Kidney tubule cell (primary cell): Measurements from ENCODE around the gene QKI.

Experiments
- DNase-seq: peaks from one replicate; pipeline ENCODE4 v3.0.0-alpha.2; 2018; ENCODE audit warnings: low spot score

Gene QKI

DNA sequence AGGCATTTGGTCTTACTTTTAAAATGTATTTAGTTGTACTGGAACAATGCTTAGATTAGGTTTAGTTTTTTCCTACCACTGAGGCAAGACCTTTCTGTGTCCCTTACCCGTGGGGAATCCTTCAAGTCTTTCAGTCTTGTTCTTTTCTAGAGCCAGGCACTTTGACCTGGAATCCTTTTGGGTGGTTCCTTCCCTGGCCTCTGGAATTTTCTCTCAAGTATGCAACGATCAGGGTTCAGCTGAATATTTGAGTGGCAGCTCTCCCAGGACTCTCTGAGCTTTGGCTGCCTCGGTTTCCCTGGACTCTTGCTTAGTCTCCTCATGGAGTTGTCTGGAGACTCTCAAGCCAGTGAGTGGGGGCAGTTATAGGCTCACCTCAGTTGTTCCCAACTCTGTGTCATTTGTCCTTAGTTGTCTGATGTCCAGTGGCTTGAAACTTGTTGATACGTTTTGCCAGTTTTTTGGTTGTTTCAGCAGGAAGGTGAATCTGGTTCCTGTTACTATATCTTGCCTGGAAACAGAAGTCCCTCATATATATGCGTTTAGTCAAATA lies 118.1 kb downstream of the QKI start:
- DNase-seq = no peak

GRCh38 chr6:163533443-163533842 lies 118.9 kb downstream of the QKI start:
- peak; percentile 69 for DNase-seq

- peak; percentile 55 for DNase-seq
Observed at GRCh38 chr6:163536770-163537169, 122.3 kb downstream of the QKI start.

- DNase-seq = no peak
Observed at GRCh38 chr6:163538331-163538730, 123.8 kb downstream of the QKI start.

GRCh38 chr6:163539101-163539762 lies 124.7 kb downstream of the QKI start:
- no peak for DNase-seq

GRCh38 chr6:163543321-163543720 lies 128.8 kb downstream of the QKI start:
- no peak for DNase-seq

- no peak for DNase-seq
Observed at GRCh38 chr6:163545370-163545769, 130.9 kb downstream of the QKI start.

GRCh38 chr6:163547287-163547686 lies 132.8 kb downstream of the QKI start:
- no peak for DNase-seq

GRCh38 chr6:163548624-163549023 lies 134.1 kb downstream of the QKI start:
- no peak for DNase-seq

- no peak for DNase-seq
Observed at GRCh38 chr6:163554032-163554431, 139.5 kb downstream of the QKI start.

GRCh38 chr6:163554663-163555062 lies 140.1 kb downstream of the QKI start:
- peak; percentile 51 for DNase-seq

DNA sequence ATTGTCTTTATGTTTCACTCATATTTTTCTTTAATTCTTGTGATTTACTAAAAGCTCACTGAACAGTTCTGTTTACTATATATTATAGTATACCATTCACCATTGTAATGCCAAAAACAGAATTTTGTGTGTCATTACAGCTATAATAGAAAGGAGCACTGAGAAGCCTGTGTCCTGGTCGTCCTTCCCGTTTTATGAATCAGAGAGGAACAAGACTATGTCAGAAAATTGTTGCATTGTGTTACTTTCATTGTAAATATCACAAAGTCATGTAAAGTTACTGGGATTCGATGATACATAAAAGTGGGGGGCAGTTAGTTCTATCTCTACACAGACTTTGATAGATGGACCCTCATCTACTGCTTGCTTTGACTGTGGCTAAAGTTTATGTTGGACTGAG lies 145.1 kb downstream of the QKI start:
- DNase-seq = no peak

DNA sequence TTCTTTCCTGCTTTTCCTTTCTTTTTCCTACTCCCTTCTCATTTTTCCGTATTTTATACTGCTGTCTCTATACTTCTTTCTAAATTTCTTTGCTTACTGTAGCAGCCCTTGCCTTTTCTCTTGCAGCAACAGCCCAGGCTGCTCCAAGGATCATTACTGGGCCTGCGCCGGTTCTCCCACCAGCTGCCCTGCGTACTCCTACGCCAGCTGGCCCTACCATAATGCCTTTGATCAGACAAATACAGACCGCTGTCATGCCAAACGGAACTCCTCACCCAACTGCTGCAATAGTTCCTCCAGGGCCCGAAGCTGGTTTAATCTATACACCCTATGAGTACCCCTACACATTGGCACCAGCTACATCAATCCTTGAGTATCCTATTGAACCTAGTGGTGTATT lies 148.8 kb downstream of the QKI start:
- DNase-seq = no peak

GRCh38 chr6:163564534-163564933 lies 150.0 kb downstream of the QKI start:
- DNase-seq = no peak

DNA sequence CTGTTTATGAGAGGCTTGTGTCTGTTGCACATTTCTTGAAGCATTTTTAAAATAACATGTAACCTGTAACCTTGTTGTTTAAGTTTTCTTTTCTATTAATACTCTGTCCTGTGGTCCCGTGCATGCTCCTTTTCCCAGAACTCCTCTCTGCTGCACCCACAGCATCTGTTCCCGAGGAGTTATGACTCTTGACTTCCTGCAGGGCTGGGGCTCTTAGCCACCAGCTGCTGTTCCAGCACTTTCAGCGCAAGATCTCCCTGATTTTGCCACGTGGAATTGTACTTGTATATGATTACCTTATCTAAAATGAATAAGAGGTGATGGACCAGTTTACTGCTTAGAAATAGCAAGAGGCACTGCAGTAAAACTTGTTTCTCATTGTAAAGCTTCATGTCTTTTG lies 150.6 kb downstream of the QKI start:
- DNase-seq = no peak

DNA sequence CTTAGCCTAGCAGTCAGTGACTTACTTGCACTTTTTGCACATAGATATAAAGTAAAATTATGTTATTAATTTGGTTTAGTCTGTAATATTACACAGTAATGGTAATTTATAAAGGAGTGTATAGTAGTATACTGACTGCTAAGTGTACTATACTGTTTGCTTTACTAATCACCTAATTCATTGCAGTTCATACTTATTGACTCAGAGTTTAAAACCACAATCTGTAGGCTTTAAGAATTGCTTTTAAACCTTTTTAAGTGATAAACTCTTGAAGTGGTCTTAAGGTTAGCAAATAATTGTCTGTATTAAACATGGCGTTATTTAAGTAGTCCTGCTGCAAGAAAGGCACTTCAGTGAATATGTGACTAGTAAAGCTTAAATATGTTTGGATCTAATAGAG lies 151.5 kb downstream of the QKI start:
- no peak for DNase-seq

DNA sequence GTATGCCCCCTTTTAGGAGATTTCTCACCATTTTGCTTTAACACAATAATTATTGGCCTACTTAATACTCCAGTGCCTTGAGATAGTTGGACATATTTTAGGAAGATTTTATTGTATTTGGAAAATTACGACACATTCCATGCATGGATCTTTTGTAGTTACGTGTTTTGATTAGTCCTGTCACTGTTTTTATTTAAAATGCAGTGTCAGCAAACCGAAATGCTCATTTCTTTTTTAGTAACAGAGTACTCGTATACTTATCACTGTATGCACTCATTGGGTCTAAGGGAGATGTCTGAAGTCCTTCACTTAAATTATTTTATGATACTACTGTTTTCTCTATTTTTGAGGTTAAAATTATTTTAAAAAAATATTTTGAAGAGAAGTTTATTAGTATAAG lies 153.8 kb downstream of the QKI start:
- DNase-seq = no peak

DNA sequence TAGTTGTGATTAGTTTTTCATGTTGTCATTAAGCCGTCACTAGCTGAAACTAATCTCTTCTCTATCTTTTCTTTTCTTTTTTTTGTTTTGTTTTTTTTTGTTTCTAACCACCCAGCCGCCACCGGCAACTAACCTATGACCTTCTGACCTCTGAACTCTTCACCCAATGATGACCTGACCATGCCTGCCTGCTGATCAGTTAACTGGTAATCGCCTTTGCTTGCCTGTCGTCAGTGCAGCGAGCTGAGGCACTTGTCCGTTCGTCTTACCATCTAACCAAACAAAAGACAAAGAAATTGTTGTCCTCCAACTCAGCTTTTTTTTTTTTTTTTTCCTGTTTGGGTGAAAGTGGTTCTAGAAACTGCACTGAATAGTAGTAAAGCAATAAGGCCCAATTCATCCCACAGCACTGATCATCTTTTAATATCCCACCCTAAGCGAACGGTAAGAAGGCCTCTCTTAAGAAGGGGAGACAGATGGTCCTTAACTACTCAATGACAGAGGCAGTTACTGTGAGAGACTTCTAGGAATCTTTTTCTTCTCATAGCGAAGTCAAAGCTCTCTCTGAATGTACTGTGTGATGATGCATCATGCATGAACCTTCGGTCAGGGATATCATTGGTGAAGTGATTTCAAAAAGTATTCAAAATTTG lies 156.2 kb downstream of the QKI start:
- no peak for DNase-seq

DNA sequence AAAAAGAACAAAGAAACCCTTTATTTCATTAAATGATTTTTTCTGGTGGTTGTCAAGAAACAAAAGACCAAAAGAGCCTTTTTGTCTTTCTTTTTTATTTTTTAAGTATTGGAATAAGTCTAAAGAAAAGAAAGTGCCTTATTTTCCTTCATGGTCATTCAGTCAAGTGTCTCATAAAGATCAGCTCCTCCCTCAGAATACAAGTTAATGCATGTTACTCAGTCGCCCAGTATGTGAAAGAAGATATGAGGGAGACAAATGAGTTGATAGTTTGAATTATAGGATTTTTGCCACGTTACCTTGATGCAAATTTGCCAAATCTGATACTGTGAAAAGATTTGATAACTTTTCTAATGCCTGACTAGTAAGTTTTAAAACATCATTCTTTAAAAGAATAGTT lies 157.2 kb downstream of the QKI start:
- DNase-seq = no peak

GRCh38 chr6:163572612-163573011 lies 158.1 kb downstream of the QKI start:
- DNase-seq = peak; percentile 47

GRCh38 chr6:163573503-163574179 lies 159.1 kb downstream of the QKI start:
- DNase-seq = no peak

GRCh38 chr6:163576114-163576513 lies 161.6 kb downstream of the QKI start:
- no peak for DNase-seq

DNA sequence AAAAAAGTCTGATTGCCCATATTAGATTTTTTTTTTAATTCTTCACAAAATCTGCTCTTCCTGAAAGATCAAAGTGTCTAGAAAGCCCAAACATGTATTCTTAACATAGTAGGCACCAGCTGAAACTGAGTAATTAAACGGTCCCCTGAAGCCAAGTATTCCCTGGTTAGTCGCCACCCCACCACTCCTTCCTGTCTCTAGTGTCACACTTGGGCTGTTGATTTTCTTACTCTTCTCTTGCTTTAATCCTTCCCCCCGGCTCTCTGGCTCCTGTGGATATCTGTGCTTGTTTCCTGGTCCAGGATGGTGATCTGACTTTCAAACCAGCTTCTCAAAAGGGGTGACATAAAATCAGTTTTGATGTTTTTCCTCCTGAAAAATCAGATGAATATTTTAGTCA lies 162.9 kb downstream of the QKI start:
- peak; percentile 28 for DNase-seq
